ENCODE data around the gene ZNF283. TPM values are rescaled to one million over a fixed set of nuclear protein-coding genes. Genes with fewer than 3 reads are reported as not detected.

ZNF283 gene
- 10.0 and 14.1 TPM in 2 replicates for total RNA-seq

DNA sequence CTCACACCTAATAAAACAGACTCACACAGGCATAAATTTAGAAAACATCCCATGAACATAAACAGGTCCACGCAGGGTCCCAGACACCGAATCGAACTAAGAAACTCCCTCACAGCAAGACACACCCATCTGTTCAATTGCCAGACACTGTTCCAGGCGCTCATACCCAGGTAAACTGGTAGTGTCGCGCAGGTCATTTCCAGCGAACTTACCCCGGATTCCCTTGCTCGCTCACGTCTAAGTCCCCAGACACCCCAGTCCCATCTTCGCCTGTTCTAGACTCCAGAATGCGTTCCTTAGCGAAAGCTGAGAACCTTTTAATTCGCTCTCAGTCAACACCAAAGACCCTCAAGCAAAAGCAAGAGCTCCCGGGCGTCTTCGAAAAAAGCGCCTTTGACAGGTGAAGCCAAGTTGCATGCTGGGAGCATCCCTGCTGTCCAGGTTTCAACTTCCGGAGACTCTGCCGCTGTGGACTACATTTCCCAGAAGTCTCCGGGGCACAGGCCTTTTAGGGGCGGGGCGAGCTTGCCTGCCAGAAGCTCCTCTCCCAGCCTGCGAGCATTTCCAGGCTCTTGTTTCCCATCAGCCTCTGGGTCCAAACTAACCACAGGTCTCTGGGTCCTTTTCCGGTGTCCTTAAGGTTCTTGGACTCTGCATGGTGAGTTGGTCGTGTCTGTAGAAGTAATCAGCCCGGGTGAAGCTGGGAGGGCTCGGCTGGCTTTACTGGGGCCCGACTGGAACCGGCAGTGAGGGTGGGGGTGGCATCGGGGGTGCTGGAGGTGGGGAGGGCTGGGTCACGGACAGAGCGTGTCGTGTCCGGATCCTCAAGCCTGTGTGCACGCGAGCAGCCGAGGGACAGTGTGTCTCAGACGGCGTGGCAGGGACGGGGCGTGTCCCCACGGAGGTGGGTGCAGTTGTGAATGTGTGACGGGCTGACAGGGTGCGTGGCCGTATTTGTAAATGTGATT lies at the start of gene ZNF283:
Gene ZNF283 (plus strand): TSS at position 535 of the 968 bp plus-strand sequence. CDS start 6,184 bp downstream, outside the sequence.

GRCh38 chr19:43780706-43781525 lies 46.2 kb upstream of the ZNF283 start, which contains the start of gene KCNN4:
KCNN4 (minus strand) TSS chr19:43780973; CDS start chr19:43780861, 112 bp downstream.

DNA sequence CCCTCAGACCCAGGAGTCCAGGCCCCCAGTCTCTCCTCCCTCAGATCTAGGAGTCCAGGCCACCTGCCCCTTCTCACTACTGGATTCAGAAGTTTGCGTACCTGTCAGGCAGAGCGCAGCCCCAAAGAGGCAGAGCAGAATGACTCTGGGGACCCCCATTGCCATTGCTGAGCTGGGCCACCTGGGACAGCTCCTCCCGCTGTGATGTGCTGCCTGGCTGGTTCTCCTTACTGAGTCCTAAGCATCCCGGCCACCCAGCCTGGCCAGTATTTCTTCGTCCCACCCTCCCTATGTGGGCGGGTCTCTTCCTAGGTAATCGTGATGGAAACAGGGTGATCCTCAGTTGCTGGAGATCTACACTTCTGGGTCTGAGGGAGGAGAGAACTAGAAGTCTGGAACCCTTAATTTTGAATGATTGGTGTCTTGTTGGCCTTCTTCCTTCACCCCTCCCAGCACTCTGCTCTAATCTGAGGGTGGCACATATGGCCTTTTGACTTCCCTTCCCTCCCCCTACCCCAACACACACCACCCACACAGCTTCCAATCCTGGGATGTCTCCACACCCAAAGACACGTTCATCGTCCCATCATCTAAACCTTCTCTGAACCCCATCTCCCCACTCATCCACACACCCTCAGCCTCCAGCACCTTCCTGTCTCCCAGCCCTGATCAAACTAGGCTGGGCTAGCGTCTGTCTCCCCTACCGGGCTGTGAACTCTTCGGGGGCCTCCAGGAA lies 24.7 kb upstream of the ZNF283 start, which contains the start of gene LYPD5:
Gene LYPD5 (minus strand): TSS at position 232 of the 736 bp plus-strand sequence. CDS start 67 bp downstream, at position 165.

DNA sequence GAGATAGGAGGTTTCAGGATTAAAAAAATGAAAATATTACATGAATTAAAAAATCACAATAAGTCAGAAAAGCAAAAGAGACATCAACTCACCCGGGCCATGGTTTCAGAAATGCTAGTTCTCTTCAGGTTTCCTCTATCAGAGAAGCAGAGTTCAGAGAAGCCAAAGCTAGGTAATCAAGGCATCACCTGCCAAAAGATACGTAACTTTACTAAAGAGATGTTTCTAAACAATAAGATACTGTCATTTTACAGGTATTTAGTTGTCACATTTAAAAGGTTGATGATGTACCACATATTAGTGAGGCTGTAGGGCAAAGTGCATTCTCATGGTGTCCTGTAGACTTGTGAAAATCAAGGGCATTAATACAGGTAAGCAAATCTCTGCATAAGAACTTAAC lies 56.7 kb downstream of the ZNF283 start, which contains the start of gene ZNF404:
Gene ZNF404 (minus strand): TSS at position 101 of the 400 bp plus-strand sequence.

Other genes with a start within 250 kb of the ZNF283 start
- 14.9 and 19.9 TPM in 2 replicates for gene IRGQ, start 231.2 kb upstream of the ZNF283 start, total RNA-seq
- gene ZNF576, start 230.7 kb upstream of the ZNF283 start, total RNA-seq: 9.6 and 14.6 TPM in 2 replicates
- not detected in 2 replicates for gene SRRM5, start 215.2 kb upstream of the ZNF283 start, total RNA-seq
- 28.2 and 35.0 TPM in 2 replicates for gene ZNF428, start 207.7 kb upstream of the ZNF283 start, total RNA-seq
- gene CADM4, start 187.5 kb upstream of the ZNF283 start, total RNA-seq: 4.2 and 6.8 TPM in 2 replicates
- gene PLAUR, start 157.2 kb upstream of the ZNF283 start, total RNA-seq: 92.2 and 136 TPM in 2 replicates
- not detected in 2 replicates for gene IRGC, start 111.2 kb upstream of the ZNF283 start, total RNA-seq
- gene SMG9, start 72.4 kb upstream of the ZNF283 start, total RNA-seq: 4.8 and 6.8 TPM in 2 replicates
- 3.8 and 4.5 TPM in 2 replicates for gene KCNN4, start 46.3 kb upstream of the ZNF283 start, total RNA-seq
- 0.19 and 2.8 TPM in 2 replicates for gene LYPD5, start 24.9 kb upstream of the ZNF283 start, total RNA-seq
- 1.5 and 5.6 TPM in 2 replicates for gene ZNF404, start 56.6 kb downstream of the ZNF283 start, total RNA-seq
- 18.6 and 18.8 TPM in 2 replicates for gene ZNF45, start 108.0 kb downstream of the ZNF283 start, total RNA-seq
- 5.9 and 9.6 TPM in 2 replicates for gene ZNF221, start 123.9 kb downstream of the ZNF283 start, total RNA-seq
- gene ZNF155, start 156.9 kb downstream of the ZNF283 start, total RNA-seq: 5.8 and 8.5 TPM in 2 replicates
- gene ZNF230, start 175.6 kb downstream of the ZNF283 start, total RNA-seq: 3.1 and 4.5 TPM in 2 replicates
- gene ZNF222, start 198.1 kb downstream of the ZNF283 start, total RNA-seq: 6.3 and 6.5 TPM in 2 replicates
- gene ZNF223, start 224.7 kb downstream of the ZNF283 start, total RNA-seq: 4.2 and 5.4 TPM in 2 replicates
- 2.5 and 3.7 TPM in 2 replicates for gene ZNF284, start 244.8 kb downstream of the ZNF283 start, total RNA-seq

Data from regular cardiac myocyte (primary cell).